Ecto neural progenitor cell (in vitro differentiated cells): ENCODE data around the gene SPATA13.
"Not testable (repeated sequence)": the region's sequence is repeated elsewhere in the genome, so short reads cannot be mapped to it uniquely, and the experiment has no call there.

Experiments
- DNase-seq: peaks from one replicate; pipeline ENCODE4 v3.0.0-alpha.2; 2018; ENCODE audit warnings: low spot score

SPATA13 gene

DNA sequence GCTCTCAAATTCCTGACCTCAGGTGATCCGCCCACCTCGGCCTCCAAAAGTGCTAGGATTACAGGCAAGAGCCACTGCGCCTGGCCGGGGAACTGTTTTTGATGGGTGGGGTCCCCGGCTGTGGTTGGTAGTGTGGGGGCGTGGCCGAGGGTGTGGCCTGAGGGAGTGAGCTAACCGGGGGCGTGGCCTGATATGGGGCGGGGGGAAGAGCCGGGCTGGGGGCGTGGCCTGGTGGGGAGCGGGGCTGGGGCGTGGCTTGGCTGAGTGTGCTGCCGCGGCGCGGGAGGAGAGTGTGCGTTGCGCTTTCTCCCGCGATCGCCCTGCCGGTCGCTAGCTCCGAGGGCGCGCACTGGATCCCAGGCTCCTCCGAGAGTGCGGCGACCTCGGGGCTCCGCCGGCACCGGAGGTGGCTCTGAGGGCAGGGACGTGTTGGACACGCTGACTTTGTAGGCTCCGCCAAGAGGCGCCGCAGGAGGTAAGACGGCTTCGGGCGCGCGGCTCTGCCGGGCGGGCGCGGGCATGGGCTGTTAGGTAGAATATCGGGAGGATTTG is at the start of gene SPATA13:
Gene SPATA13 (plus strand): TSS at position 263 of the 552 bp plus-strand sequence. CDS start 62,210 bp downstream, outside the sequence.
- DNase-seq = peak; percentile 98

DNA sequence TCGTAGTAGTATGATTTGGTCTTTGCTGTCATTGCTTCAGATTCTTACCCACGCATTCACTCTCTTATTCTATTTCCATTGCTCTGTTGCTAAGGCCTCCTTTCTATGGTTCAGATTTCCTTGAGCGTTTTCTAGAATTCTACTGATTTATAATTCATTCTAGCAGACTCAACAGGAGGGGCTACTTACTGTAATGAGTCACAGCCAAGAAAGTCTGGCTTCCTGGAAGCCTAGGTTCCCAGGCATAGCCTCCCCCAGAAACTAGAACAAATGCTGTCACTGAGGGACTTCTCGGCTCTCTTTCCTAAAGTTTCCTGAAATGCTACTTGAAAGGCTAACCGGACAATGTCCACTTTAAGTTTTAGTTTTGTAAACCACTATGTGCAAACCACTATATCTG is 47.7 kb upstream of the SPATA13 start:
- DNase-seq = no peak

DNA sequence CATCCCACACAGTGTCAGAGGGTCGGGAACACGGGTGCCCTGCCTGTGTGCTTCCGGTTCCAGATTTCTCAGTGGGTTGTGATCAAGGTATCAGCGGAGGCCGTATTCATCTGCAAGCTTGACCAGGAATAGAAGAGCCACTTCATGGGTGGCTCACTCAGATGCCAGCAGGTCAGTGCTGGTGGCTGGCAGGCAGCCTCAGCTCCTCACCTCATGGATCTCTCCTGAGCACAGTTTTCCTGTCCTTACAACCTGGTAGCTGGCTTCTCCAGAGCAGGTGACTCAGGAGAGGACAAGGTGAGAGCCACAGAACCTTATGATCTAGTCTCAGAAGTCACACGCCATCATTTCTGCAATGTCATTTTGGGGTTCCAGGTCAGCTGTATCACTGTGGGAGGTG is 44.8 kb upstream of the SPATA13 start:
- no peak for DNase-seq

DNA sequence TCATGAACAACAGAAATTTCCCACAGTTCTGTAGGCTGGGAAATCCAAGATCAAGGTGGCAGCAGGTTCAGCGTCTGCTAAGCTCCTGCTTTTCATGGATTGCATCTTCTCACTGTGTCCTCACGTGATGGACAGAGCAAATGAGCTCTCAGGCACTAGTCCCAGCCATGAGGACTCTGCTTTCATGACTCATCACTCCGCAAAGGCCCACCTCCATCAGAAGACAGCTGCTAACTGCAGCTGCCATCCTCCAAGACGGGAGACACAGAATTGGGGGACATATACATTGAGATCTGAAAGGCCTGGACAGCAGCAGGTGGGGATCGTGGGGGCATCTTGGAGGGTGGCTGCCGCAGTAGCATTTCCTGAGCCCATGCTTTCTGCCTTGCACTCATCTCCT is 44.4 kb upstream of the SPATA13 start:
- no peak for DNase-seq

DNA sequence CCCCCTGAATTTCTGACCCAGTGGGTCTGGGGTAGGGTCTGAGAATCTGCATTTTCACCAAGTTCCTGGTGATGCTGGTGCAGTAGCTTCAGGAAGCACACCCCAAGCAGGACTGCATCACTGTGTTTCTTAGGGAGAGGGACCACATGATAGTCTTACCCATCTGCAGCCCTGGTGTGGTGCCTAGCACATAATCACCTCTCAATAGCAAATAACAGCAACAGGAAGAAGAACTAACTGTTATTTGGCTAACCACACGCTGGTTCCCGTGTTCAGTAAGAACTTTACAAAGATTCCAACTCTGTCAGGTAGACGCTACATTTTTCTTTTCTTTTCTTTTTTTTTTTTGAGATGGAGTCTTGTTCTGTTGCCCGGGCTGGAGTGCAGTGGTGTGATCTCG is 41.9 kb upstream of the SPATA13 start:
- DNase-seq = no peak

DNA sequence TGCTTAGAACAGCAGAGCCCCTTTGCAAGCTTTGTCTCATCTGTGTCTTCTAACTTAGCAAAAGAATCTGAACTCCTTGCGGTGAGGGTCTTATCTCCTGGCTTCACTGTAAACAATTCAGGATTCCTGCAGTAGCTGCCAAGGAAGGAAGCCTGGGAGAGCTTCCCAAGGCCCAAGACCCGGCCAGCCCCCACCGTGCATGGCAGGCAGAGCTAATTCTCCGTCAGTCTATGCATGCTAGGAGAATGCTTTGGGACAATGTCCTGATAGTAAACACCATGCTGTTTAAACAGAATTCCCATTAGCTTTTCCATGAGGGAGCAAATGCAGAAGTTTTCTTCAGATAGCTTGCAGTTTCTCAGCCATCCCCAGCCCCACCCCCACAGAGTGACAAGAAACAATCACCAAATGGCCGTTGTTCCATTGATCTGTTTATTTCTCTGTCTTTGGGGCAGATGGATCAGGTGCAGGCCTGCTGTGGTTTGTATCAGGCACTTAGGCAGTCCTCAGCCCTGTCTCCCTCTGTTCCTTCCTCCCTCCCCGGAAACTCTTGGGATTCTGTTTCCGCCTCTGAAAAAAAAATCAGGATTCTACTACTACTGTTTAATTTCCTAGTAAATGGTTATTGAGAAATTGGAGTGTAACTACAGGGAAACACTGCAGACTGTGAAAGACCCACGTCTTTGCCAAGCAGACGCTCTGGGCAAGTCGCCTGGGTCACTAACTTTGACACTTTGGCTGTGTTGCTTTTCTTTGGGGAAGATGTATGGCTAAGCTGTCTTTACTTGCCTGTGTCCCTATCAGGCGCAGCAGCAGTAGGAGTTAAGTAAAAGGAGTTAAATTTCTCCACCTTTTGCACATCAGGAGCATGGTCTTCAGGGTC is 40.7 kb upstream of the SPATA13 start:
- no peak for DNase-seq

DNA sequence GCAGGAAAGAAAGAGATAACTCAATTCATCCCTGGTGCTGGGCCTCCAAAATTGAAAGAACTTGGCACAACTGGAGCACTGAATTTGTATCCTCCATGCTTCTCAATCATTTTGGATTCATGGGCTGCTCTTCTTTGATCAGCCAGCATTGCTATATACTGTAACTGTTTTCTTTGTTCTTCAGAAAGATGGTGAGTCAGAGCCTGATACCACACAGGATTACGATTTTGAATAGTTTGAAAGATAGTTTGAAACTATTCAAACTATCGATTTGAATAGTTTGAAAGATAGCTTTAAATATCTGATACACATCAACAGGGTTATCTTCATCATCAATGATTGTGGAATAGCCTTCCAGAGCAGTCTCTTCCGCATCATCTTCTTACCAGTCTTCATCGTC is 38.5 kb upstream of the SPATA13 start:
- DNase-seq = not testable (repeated sequence)

DNA sequence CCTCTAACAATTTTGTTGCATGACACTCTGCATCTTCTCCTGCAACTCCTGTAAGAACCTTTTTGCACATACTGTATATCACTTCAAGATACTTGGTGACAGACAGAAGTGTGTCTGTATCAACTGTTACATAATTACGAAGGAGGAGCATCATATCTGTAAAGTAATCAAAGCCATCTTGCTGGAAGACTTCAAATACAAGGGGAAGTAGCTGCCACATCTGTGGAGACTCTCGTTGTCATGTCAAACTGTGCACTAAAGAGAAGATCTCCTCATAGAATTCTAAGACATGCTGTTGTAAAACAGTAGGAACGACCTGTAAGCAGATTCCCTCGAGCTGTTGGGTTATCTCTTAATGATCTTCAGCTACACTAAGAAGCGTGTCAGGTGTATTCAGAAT is 38.0 kb upstream of the SPATA13 start:
- no peak for DNase-seq

DNA sequence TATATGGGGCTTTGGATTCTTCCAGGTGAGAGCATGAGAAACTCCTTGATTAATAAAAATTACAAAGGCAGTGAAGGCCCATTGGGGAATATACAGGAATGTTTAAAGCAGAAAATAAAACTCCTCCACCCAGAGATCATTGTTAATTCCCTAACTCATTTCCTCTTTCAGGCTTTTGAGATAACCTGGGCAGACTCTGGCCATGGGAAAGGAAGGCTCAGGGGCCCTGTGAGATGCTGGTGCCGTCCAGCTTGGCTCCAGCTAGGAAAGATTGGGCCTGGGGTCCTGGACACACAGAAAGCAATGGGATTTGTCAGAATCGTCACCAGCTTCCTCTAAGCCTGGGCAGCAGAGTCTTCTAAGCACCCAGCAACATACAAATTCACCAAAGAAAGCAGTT is 36.8 kb upstream of the SPATA13 start:
- no peak for DNase-seq

DNA sequence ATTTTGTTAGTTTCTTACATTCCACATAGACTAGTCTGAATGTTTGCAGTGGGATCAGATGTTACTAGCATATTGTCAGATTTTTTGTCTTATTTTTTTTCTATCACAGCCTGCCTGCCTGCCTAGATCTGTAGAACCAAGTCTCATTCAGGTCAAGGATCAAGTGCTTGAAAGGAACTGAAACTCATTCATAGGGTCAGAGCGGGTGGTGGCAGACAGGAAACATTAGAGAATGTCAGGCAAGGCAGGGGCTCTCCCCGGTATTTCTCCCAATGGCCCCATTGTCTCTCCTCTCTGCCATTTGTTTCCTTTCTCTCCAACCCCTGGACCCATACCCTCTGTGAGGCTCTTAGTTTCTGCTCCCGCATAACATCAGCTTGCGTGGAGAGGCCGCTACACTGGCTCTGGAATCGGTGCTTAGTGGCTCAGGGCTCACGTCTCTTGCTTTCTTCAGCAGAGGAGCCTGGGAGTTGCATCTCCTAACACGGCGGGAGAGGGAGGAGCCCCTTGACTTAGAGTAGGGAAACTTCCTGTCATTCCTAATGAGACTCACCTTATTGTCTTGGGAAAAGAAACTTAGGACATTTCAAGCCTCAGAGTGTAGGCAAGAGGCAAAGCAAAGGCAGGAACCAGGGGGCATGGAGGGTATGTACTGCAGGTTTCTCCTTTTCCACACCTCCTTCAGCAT is 35.6 kb upstream of the SPATA13 start:
- no peak for DNase-seq

DNA sequence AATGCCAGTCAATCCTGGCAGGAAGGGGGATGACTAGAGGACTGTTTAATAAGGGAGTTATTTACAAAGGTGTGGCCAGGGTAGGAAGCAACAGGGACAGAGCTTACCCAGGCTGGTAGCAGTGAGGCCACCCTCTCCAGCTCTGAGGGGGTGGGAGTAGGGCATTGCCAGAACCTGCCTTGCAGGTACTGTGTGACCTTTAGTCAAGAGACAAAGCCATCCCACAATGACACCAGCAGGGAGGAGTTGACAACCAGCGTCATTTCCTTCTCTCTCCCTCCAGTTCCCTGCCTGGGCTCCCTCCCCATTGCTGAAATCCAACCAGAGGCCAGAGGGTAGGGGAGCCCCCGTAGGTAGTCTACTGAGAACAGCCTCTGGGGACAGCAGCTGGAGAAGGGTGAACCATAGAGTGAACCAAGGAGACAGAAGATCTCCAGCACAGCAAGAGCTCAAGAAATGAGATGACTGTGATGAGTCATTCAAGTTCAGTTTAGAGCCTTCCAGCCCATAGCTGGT is 33.3 kb upstream of the SPATA13 start:
- DNase-seq = no peak

DNA sequence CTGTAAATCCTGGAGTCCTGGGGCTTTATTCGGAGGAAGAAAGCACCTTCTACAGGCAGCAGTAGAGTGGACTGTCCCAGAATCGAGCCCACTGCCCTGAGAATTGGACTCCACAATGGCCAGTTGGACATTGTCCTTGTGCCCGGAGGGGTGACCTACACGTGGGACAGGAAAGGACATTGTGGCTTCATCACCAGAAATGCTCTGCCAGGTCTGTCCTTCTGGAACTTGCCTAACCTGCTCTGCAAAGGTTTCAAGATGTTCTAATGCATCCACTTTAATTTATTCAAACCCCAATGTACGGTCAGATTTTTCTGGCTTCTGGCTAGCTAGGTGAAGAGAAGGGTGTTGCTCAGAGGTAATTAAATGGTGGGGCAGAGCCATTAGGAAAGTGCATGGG is 32.4 kb upstream of the SPATA13 start:
- DNase-seq = no peak

DNA sequence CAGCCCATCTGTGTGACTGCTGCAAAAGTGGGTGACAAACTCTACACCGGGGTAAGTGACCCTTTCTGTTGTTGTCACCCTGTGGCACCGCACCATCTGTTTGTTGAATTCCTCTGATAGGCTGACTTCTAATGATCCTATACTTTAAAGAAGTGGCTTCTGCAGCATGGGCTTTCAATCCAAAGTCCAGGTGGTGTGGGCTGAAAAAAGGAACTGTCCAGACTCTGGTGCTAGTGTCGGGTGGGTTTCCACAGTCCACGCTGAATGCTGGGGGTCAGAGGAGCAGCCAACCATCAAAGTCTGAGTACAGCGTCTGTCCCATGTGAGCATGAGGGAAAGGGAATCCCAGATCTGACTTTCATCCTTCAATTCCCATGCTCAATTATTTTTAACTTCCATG is 31.6 kb upstream of the SPATA13 start:
- DNase-seq = no peak

DNA sequence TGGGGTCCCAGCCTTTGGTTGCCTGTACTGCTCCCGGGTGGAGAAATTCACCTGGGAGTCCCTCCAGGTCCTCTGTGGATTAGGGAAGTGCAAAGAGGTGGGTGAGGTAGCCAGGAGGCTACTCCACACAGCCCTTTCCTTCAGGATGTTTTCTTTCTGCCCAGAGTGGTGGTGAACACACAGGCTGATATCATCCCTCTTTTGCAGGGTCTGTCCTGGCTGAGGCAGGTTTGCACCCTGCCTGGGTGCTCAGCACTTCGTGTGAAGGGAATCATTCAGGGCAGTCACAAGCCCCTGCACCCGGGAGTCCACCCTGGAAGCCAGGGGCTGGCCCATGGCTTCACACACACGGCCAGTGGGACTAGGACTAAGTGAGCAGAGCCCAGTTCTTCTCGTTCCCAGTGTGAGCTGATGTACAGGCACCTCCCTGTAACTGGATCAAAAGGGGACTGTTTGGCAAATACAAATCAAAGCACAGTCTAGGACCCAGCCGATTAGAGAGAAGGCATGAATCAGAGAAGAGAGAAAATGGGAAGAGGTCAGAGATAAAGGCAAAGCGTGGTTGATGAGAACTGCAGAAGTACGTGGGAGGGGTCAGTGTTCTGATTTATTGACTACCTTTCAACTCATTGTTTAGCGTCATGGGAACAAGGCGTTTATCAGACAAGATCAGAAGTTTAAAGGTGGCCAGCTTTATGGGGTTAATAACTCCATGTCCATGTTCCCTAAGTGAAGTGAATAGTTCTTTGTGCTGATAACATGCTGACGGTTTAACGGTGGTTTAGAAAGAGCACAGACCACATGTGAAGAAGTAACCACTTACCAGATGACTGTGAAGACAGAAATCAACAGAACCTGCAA is 30.4 kb upstream of the SPATA13 start:
- DNase-seq = no peak

DNA sequence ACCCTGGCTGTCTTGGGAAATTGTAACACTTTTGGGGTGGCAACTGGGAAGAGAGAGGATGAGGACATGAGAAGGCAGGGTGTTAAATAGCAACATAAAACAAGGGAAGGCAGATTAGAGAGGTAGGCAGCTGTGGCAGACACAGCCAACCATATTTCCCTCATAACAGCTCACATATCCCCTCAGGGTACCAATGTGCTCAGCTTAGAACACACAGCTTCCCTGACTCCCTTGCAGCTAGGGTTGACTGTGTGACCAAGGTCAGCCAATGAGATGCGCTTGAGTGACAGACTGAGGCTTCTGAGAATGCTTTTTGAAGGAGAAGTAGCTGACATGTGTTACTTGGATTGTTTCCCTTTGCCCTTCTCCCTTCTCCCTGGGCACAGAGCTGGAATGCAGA is 28.8 kb upstream of the SPATA13 start:
- DNase-seq = no peak

DNA sequence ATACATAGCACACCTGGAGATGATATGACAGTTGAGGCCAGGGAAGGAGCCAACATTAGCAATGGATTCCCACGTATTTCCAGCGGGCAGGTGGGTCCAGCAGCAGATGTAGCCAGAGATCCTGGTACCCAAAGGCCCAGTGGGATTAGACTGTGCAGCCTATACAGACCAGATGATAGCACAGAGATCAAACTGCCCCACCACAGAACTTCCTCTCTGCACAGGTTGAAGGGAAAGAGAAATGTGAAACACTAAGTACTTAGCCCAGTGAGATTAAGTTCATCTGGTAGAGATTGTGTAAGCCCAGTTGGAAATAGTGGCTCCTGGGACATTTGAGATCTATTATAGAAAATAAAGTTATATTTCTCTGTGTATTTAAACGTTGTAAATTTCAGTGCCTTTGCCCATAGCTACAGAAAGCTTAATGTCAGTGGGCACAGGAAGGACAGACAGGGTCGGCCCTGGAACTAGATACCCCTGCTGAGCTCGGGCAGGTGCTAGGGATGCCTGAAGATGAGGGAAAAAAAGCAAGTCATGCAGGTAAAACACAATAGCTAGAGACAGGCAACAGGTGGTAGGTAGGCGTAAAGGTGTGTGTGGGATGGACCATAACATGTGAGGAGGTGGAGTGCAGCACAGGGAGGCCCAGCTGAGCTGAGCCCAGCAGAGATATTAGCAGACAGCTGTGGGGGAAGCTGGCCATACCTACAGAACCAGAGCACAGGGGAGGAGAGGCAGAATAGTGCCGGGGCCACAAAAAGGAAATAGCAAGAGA is 27.3 kb upstream of the SPATA13 start:
- DNase-seq = no peak

DNA sequence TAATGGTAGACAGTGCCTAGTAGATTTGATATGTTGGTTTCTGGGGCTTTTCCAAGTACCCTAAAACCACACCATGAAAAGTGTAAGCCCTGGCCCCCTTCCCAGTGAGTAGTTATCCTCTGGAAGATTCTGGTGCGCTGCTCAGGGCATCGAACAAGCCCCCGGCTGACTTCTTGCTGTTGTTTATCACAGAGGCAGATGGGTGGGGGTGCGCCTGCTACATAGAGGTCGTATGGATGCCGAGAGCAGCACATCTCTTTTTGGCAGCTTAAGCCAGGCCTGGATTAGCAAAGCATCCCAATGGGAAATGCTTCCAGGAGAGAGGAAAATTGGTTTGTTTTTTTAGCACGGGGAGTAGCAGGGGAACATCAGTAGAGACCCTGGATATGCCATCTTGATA is 26.3 kb upstream of the SPATA13 start:
- no peak for DNase-seq

DNA sequence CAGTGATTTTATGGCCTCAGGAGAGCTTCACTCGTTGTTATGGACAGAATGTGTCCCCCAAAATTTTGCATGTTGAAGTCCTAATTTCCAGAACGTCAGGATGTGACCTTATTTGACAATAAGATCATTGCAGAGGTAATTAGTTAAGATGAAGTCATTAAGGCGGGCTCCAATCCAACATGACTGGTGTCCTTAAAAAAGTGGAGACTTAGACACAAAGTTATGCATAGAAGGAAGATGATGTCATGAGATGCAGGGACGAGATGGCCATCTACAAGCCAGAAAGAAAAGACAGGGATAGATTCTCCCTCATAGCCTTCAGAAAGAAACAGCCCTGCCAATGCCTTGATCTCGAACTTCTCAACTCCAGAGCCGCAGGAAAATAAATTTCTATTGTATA is 25.8 kb upstream of the SPATA13 start:
- DNase-seq = no peak

DNA sequence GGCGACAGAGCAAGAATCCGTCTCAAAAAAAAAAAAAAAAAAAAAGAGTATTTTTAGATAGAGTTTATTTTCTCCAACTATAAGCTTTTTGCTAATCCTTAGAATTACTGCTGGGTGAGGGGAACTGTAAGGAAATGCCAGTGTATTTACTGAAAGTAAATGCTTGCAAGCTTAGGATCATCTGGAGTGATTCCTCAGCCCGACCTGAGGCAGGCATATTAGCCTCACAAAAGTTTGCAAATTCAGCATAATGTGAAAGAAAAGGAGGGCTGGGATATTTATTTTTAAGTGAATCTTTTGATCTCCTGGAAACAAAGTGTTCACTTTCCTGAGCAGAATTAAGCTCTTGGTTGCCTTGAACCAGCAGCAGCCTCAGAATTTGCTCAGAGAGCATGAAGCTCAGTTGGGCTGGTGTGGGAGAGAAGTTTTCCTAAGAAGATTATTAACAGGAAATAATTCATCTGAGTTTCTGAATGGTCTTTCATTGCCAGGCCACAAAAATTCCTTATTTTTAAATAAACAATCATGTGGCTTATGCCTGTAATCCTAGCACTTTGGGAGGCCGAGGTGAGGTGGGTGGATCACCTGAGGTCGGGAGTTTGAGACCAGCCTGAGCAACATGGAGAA is 24.7 kb upstream of the SPATA13 start:
- no peak for DNase-seq

DNA sequence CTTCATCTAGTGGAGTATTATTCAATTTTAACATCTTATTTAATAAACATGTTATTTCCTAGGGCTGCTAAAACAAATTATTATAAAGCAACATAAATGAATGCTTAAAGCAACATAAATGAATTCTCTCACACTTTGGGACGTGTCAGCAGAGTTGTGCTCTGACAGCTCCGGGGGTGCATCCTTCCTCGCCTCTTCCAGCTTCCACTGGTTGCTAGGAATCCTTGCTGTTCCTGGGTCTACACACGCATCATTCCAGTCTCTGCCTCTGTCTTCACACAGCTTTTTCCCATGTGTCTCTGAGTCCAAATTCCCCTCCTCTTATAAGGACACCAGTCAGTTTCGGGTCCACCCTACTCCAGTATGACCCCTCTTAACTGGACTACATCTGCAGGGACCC is 21.6 kb upstream of the SPATA13 start:
- no peak for DNase-seq
